Body of pancreas (tissue), 4 donors: ENCODE data around the gene NBAS.

Source experiments
- CTCF ChIP-seq, 7 experiments: fragments of 450-650 bp in 4 of 7; fragments of 200-600 bp in 3 of 7; sonication (generic) in 3 of 7; IDR thresholded peaks; one replicate each; pipeline ENCODE4 v1.5.1; 2016 to 2019; ENCODE audit warnings: antibody characterized with exemption in 7 of 7
- POLR2A ChIP-seq, 3 donors: fragments of 450-650 bp; IDR thresholded peaks; one replicate each; pipeline ENCODE4 v1.6.1; 2016; ENCODE audit warnings: antibody characterized with exemption in 3 of 3, mild to moderate bottlenecking in 2 of 3

GRCh38 chr2:15334644-15335326, 226.3 kb downstream of the NBAS start:
- TF ChIP-seq POLR2A (IDR thresholded peaks at IDR 0.05), result no peak
- TF ChIP-seq CTCF (IDR thresholded peaks at IDR 0.05), result no peak
